ENCODE results near the gene SORCS2. TPM values are rescaled to one million over a fixed set of nuclear protein-coding genes. Genes with fewer than 3 reads are reported as not detected.

The SORCS2 gene
- total RNA-seq, 1 donor from 2014 or later, result 5.2 TPM

GRCh38 chr4:7500404-7500803 is 308.1 kb downstream of the SORCS2 start:
- no peak overlapping the region for H2AFZ ChIP-seq (replicated peaks)
- no peak for DNase-seq (ENCODE audit: low spot score)

DNA sequence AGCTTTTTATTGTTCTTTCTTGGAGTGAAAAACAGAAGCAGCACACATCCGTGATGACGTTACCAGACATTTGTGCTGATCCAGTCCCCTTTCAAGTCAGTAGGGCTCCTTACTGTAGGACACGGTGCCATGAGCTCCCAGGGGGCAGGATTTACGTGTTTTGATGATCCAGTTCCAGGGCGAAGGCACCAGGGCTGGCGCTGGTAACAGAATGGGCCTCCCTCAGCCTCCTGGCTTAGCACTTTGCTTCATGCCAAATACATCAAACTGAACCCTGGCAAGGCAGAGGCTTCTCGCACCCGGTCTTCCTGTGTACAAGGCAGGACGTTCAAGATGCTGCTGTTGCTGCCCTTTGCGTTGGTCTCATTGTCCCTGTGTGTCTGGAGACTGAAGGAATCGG is 309.0 kb downstream of the SORCS2 start:
- H3K4me1 Mint-ChIP-seq, result peaks cover 45% of the 10 kb centered on the region
- Histone ChIP-seq H3K4me2 (no peak overlapping the region), H3K4me1 (peaks cover 11% of the 10 kb centered on the region), H4K20me1 (ENCODE audit: low read depth) (no peaks in the 10 kb centered on the region), H3K9ac (no peak overlapping the region), H3K9me3 (ENCODE audit: low read depth) (no peaks in the 10 kb centered on the region), H2AFZ (replicated peaks) (no peak overlapping the region), H3K27ac (no peak overlapping the region), H3F3A (ENCODE audit: low read depth) (no peaks in the 10 kb centered on the region), H3K36me3 (no peaks in the 10 kb centered on the region), H3K79me2 (ENCODE audit: low read depth) (no peaks in the 10 kb centered on the region), H3K4me3 (no peak overlapping the region), H3K27me3 (no peaks in the 10 kb centered on the region)
- H3K36me3 Mint-ChIP-seq, result no peaks in the 10 kb centered on the region
- H3K27ac Mint-ChIP-seq, result no peak overlapping the region
- H3K27me3 Mint-ChIP-seq (ENCODE audit: insufficient read depth, low read depth), result peaks cover 10% of the 10 kb centered on the region
- no peak overlapping the region for H3K4me3 Mint-ChIP-seq
- H3K9me3 Mint-ChIP-seq, result no peaks in the 10 kb centered on the region
- no peak for TF ChIP-seq CTCF (IDR thresholded peaks at IDR 0.05)
- no peak for TF ChIP-seq EZH2 (IDR thresholded peaks at IDR 0.05)
- TF ChIP-seq EZH2phosphoT487 (IDR thresholded peaks at IDR 0.05), result no peak
- DNase-seq (ENCODE audit: low spot score), result no peak

More at GRCh38 chr4:7500404-7500803, 308.1 kb downstream of the SORCS2 start:
- Mint-ChIP-seq H3K27ac (no peak overlapping the region), H3K36me3 (no peaks in the 10 kb centered on the region), H3K4me3 (no peak overlapping the region), H3K27me3 (ENCODE audit: insufficient read depth, low read depth) (peaks cover 10% of the 10 kb centered on the region), H3K9me3 (no peaks in the 10 kb centered on the region), H3K4me1 (peaks cover 42% of the 10 kb centered on the region)
- H3F3A ChIP-seq (ENCODE audit: low read depth), result no peaks in the 10 kb centered on the region
- H3K36me3 ChIP-seq, result no peaks in the 10 kb centered on the region
- H3K4me3 ChIP-seq, result no peak overlapping the region
- no peaks in the 10 kb centered on the region for H3K27me3 ChIP-seq
- H3K4me1 ChIP-seq, result peaks cover 7% of the 10 kb centered on the region
- H3K4me2 ChIP-seq, result no peak overlapping the region
- no peaks in the 10 kb centered on the region for H3K79me2 ChIP-seq (ENCODE audit: low read depth)
- H4K20me1 ChIP-seq (ENCODE audit: low read depth), result no peaks in the 10 kb centered on the region
- no peak overlapping the region for H3K27ac ChIP-seq
- TF ChIP-seq EZH2 (IDR thresholded peaks at IDR 0.05) (no peak), CTCF (IDR thresholded peaks at IDR 0.05) (no peak), EZH2phosphoT487 (IDR thresholded peaks at IDR 0.05) (no peak)
- H3K9ac ChIP-seq, result no peak overlapping the region
- H3K9me3 ChIP-seq (ENCODE audit: low read depth), result no peaks in the 10 kb centered on the region

DNA sequence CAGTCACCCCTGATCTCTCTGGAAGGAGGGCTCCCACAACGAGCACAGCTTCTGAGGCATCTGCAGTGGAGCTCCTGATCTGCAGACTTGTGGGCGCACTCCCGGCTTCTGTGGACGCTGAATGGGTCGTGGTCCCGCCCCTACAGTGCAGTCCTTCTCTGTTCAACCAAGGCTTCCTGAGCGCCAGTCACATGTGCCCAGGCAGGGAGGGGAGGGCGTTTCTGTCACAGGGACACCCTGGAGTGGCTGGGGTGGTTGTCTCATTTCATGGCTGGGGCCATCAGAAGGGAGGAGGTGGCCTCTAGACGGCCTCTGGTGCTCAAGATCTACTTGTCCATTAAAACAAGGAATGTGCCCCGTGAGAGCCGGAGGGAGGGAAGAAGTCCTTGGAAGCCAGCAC is 309.5 kb downstream of the SORCS2 start:
- no peaks in the 10 kb centered on the region for H3F3A ChIP-seq (ENCODE audit: low read depth)
- H3K4me1 Mint-ChIP-seq, result peaks cover 44% of the 10 kb centered on the region
- no peak overlapping the region for H2AFZ ChIP-seq (replicated peaks)
- H3K4me1 ChIP-seq, result peaks cover 14% of the 10 kb centered on the region
- DNase-seq (ENCODE audit: low spot score), result no peak
- H3K4me3 ChIP-seq, result no peak overlapping the region
- H3K27me3 ChIP-seq, result no peaks in the 10 kb centered on the region
- H3K9me3 ChIP-seq (ENCODE audit: low read depth), result no peaks in the 10 kb centered on the region
- H3K27ac ChIP-seq, result no peak overlapping the region
- H3K27me3 Mint-ChIP-seq (ENCODE audit: insufficient read depth, low read depth), result peaks cover 9% of the 10 kb centered on the region
- H3K9ac ChIP-seq, result no peak overlapping the region
- H3K79me2 ChIP-seq (ENCODE audit: low read depth), result no peaks in the 10 kb centered on the region
- H3K27ac Mint-ChIP-seq, result no peak overlapping the region
- no peaks in the 10 kb centered on the region for H3K36me3 Mint-ChIP-seq
- H3K36me3 ChIP-seq, result no peaks in the 10 kb centered on the region
- no peaks in the 10 kb centered on the region for H3K9me3 Mint-ChIP-seq
- H4K20me1 ChIP-seq (ENCODE audit: low read depth), result no peaks in the 10 kb centered on the region
- H3K4me3 Mint-ChIP-seq, result no peak overlapping the region
- H3K4me2 ChIP-seq, result no peak overlapping the region
- TF ChIP-seq EZH2 (IDR thresholded peaks at IDR 0.05) (no peak), CTCF (IDR thresholded peaks at IDR 0.05) (no peak), EZH2phosphoT487 (IDR thresholded peaks at IDR 0.05) (no peak)

Data from neural progenitor cell (in vitro differentiated cells).